ENCODE measurements around the gene ANKRD44.

- TF ChIP-seq CTCF (IDR thresholded peaks at IDR 0.05 in 4 of 5, conservative IDR thresholded peaks at IDR 0.05 in 1 of 5): peak; percentile 22 to 66 (median 47)
- TF ChIP-seq POLR2A (IDR thresholded peaks at IDR 0.05): no peak
Observed at GRCh38 chr2:197113275-197113711, 197.3 kb downstream of the ANKRD44 start.

All from gastrocnemius medialis (tissue), 4 donors.